B cell (primary cell): ENCODE results near the gene MCM3AP. TPM values are rescaled to one million over a fixed set of nuclear protein-coding genes. Genes with fewer than 3 reads are reported as not detected.

Experiments used
- ATAC-seq: fragments of 200-7000 bp; cut with Tn5 transposase; one replicate; pipeline ENCODE4 v1.10.0; 2021; ENCODE audit warnings: low read depth, mild to moderate bottlenecking, moderate number of reproducible peaks, moderate library complexity
- CTCF ChIA-PET: fragments of 350-600 bp; sonication (Branson Sonifier 250); formaldehyde crosslinking; loops from one replicate; lab custom pipeline; 2021; ENCODE audit warnings: antibody characterized with exemption, inconsistent platforms; lab: Charles Lee
- POLR2A ChIA-PET: fragments of 350-600 bp; sonication (Branson Sonifier 250); formaldehyde crosslinking; loops from one replicate; lab custom pipeline; 2021; ENCODE audit warnings: antibody characterized with exemption; lab: Charles Lee
- DNase-seq: peaks from one replicate; pipeline ENCODE4 v3.0.0; 2013
- H2AFZ ChIP-seq: 2 replicates; pipeline ENCODE4 v1.6.1; 2012; ENCODE audit warnings: mild to moderate bottlenecking, low read depth, low read length; ENCODE audit not compliant: insufficient read depth, poor library complexity, severe bottlenecking
- H3K27ac ChIP-seq, 2 donors: 1 replicate in 1 of 2; 2 replicates in 1 of 2; pipeline ENCODE4 v1.5.1; 2012 to 2013; ENCODE audit warnings: low read length in 2 of 2, mild to moderate bottlenecking in 2 of 2, moderate library complexity in 1 of 2
- H3K27me3 ChIP-seq, 4 experiments: fragments of 200-600 bp in 1 of 4; sonication (generic) in 1 of 4; replicated peaks in 1 of 4; 1 replicate in 2 of 4; 2 replicates in 2 of 4; pipeline versions ENCODE4 v1.6.1 to v1.7.0; 2013 to 2016; ENCODE audit warnings: low read length in 3 of 4, mild to moderate bottlenecking in 2 of 4, mixed read lengths in 1 of 4, moderate library complexity in 1 of 4; ENCODE audit not compliant: insufficient read depth in 4 of 4, control insufficient read depth in 3 of 4; ENCODE audit errors: control extremely low read depth in 1 of 4
- H3K36me3 ChIP-seq, 2 experiments: replicated peaks in 1 of 2; 1 replicate in 1 of 2; 2 replicates in 1 of 2; pipeline versions ENCODE4 v1.6.1 to v1.7.1; 2013; ENCODE audit warnings: low read length in 1 of 2; ENCODE audit not compliant: insufficient read depth in 2 of 2, control insufficient read depth in 1 of 2; ENCODE audit errors: control extremely low read depth in 1 of 2, extremely low read depth in 1 of 2
- H3K4me1 ChIP-seq, 2 donors: fragments of 200-600 bp in 1 of 2; sonication (generic) in 1 of 2; 1 replicate in 1 of 2; 2 replicates in 1 of 2; pipeline versions ENCODE4 v1.5.1 to v1.6.1; 2013 to 2017; ENCODE audit warnings: low read length in 2 of 2; ENCODE audit not compliant: control insufficient read depth in 2 of 2, insufficient read depth in 2 of 2
- H3K4me2 ChIP-seq: replicated peaks from 2 replicates; pipeline ENCODE3; 2012; ENCODE audit warnings: mild to moderate bottlenecking, low read depth, low read length; ENCODE audit not compliant: poor library complexity, severe bottlenecking
- H3K4me3 ChIP-seq, 5 experiments: fragments of 200-600 bp in 1 of 5; sonication (generic) in 1 of 5; 1 replicate in 3 of 5; 2 replicates in 2 of 5; pipeline versions ENCODE4 v1.5.1 to v1.7.0; 2011 to 2016; ENCODE audit warnings: low read length in 4 of 5, mild to moderate bottlenecking in 4 of 5, low read depth in 2 of 5, control low read depth in 1 of 5, moderate library complexity in 1 of 5; ENCODE audit not compliant: insufficient read depth in 1 of 5; ENCODE audit errors: control extremely low read depth in 1 of 5, extremely low read depth in 1 of 5
- H3K79me2 ChIP-seq: fragments of 200-600 bp; sonication (generic); one replicate; pipeline ENCODE4 v1.6.0; 2016; ENCODE audit warnings: low read length; ENCODE audit not compliant: control insufficient read depth, insufficient read depth
- H3K9ac ChIP-seq: fragments of 200-600 bp; sonication (generic); 2 replicates; pipeline ENCODE4 v1.6.1; 2017; ENCODE audit warnings: mild to moderate bottlenecking, low read length, moderate library complexity
- H3K9me3 ChIP-seq, 3 donors: one replicate each; pipeline versions ENCODE4 v1.6.1 to v1.7.1; 2013; ENCODE audit warnings: low read length in 2 of 3; ENCODE audit not compliant: control insufficient read depth in 2 of 3, insufficient read depth in 1 of 3; ENCODE audit errors: control extremely low read depth in 1 of 3
- H4K20me1 ChIP-seq: 2 replicates; pipeline ENCODE4 v1.6.0; 2012; ENCODE audit warnings: mild to moderate bottlenecking, low read length; ENCODE audit not compliant: insufficient read depth, control insufficient read depth, poor library complexity, severe bottlenecking
- H3K27ac Mint-ChIP-seq: one replicate; pipeline ENCODE4 v1.8.0; 2021; ENCODE audit warnings: mixed read lengths
- H3K27me3 Mint-ChIP-seq: one replicate; pipeline ENCODE4 v1.8.0; 2021; ENCODE audit warnings: mixed read lengths
- H3K4me1 Mint-ChIP-seq: one replicate; pipeline ENCODE4 v1.8.0; 2021; ENCODE audit warnings: mixed read lengths
- H3K4me3 Mint-ChIP-seq: one replicate; pipeline ENCODE4 v1.8.0; 2021; ENCODE audit warnings: mixed read lengths
- H3K9me3 Mint-ChIP-seq: one replicate; pipeline ENCODE4 v1.8.0; 2022; ENCODE audit warnings: mixed read lengths; ENCODE audit not compliant: insufficient read depth
- CTCF ChIP-seq: fragments of 200-600 bp; IDR thresholded peaks from one replicate; pipeline ENCODE4 v1.8.0; 2022; ENCODE audit warnings: antibody characterized with exemption, mild to moderate bottlenecking
- EZH2 ChIP-seq: IDR thresholded peaks from 2 replicates; pipeline ENCODE4 v1.6.1; 2012; ENCODE audit warnings: borderline replicate concordance, low read depth, mild to moderate bottlenecking, moderate library complexity, low read length; ENCODE audit not compliant: insufficient read depth, poor library complexity, severe bottlenecking
- WGBS: methylation state at CpG from one replicate; pipeline ENCODE4 v1.1.5; 2013; ENCODE audit warnings: missing lambda C conversion rate; ENCODE audit not compliant: insufficient coverage; 5-methylcytosine and 5-hydroxymethylcytosine counted together
- intact Hi-C: fragments of 100-400 bp; cut with micrococcal nuclease; formaldehyde crosslinking; loops from one replicate; pipeline ENCODE4 v1.10.0; 2022
- polyA plus RNA-seq: library from polyadenylated mRNA; depleted of rRNA; stranded (reverse); fragments of >200 nt; gene quantifications from 2 replicates; pipeline ENCODE4 v1.2.3, GENCODE V29; 2012
- total RNA-seq, 2 donors: library from RNA; stranded (reverse); fragments of 120-200 nt in 1 of 2; gene quantifications; 1 replicate in 1 of 2; 2 replicates in 1 of 2; pipeline versions ENCODE4 v1.2.3 to v1.2.4, GENCODE V29; 2013 to 2022

The MCM3AP gene
- total and polyA plus RNA-seq, 2 donors (not counting 1 experiment from before 2014, with no cell fraction given): 61.7 to 180 TPM

- WGBS: 96% methylated on average over 20 of the region's 20 CpGs
- H3K79me2 ChIP-seq: peaks cover 21% of the 10 kb centered on the region
- H3K9me3 ChIP-seq: no peaks in the 10 kb centered on the region
- ChIA-PET POLR2A (no interaction called here), CTCF (no interaction called here)
- intact Hi-C loops: no loop called here
- H3K27ac ChIP-seq: no peak overlapping the region
- no peak overlapping the region for H3K27ac Mint-ChIP-seq
- H3K27me3 Mint-ChIP-seq: no peaks in the 10 kb centered on the region
- peaks cover 8 to 13% of the 10 kb centered on the region in 2 donors for H3K4me1 ChIP-seq
- no peak overlapping the region for H2AFZ ChIP-seq
- H3K9me3 Mint-ChIP-seq: no peaks in the 10 kb centered on the region
- no peak overlapping the region for H3K4me2 ChIP-seq
- peaks cover 16% of the 10 kb centered on the region for H3K4me1 Mint-ChIP-seq
- H3K4me3 ChIP-seq: no peak overlapping the region
- no peak for ATAC-seq
- no peak overlapping the region for H3K4me3 Mint-ChIP-seq
- TF ChIP-seq EZH2 (no peak), CTCF (no peak)
- H3K9ac ChIP-seq: no peak overlapping the region
- no peaks in the 10 kb centered on the region for H3K36me3 ChIP-seq
- peaks cover 0 to 3% (median 0%) of the 10 kb centered on the region in 4 experiments for H3K27me3 ChIP-seq
- H4K20me1 ChIP-seq: no peaks in the 10 kb centered on the region
- no peak for DNase-seq
These were observed 32.5 kb upstream of the MCM3AP start for GRCh38 chr21:46317710-46318463.

GRCh38 chr21:46316708-46317324, 31.4 kb upstream of the MCM3AP start:
- Histone ChIP-seq H3K27me3 (no peaks in the 10 kb centered on the region), H3K79me2 (peaks cover 11% of the 10 kb centered on the region), H3K4me1 (peaks cover 0 to 3% of the 10 kb centered on the region in 2 donors), H4K20me1 (no peaks in the 10 kb centered on the region), H3K9ac (no peak overlapping the region), H3K27ac (no peak overlapping the region), H3K4me2 (no peak overlapping the region), H3K4me3 (no peak overlapping the region), H2AFZ (no peak overlapping the region), H3K36me3 (no peaks in the 10 kb centered on the region), H3K9me3 (no peaks in the 10 kb centered on the region)
- ChIA-PET POLR2A (no interaction called here), CTCF (no interaction called here)
- H3K27ac Mint-ChIP-seq: no peak overlapping the region
- 96% methylated on average over 13 of the region's 14 CpGs for WGBS
- DNase-seq (no peak), ATAC-seq (no peak)
- H3K27me3 Mint-ChIP-seq: no peaks in the 10 kb centered on the region
- TF ChIP-seq EZH2: no peak
- TF ChIP-seq CTCF: no peak
- peaks cover 10% of the 10 kb centered on the region for H3K4me1 Mint-ChIP-seq
- intact Hi-C loops: no loop called here
- H3K4me3 Mint-ChIP-seq: no peak overlapping the region
- no peaks in the 10 kb centered on the region for H3K9me3 Mint-ChIP-seq
